HepG2 (cell line): ENCODE data around the gene PTMA. TPM values are rescaled to one million over a fixed set of nuclear protein-coding genes. Genes with fewer than 3 reads are reported as not detected.

ENCODE experiments used
- ATAC-seq: fragments of 200-7000 bp; cut with Tn5 transposase; 3 replicates; pipeline ENCODE4 v1.9.1; 2020; ENCODE audit warnings: mild to moderate bottlenecking, moderate library complexity
- BruUV-seq: library from RNA; stranded (reverse); fragments of 400-500 nt; replicated peaks from 2 replicates; lab custom pipeline; 2021; lab: Mats Ljungman, UMichigan
- CTCF ChIA-PET: fragments of 300-600 bp; formaldehyde crosslinking; extraction: SDS; loops from one replicate; lab custom pipeline; 2021; ENCODE audit warnings: low total read pairs, inconsistent platforms, low intra/inter-chr PET ratio; lab: Yijun Ruan, JAX
- POLR2A ChIA-PET: fragments of 350-600 bp; sonication (Branson Sonifier 250); formaldehyde crosslinking; loops from one replicate; lab custom pipeline; 2020; ENCODE audit warnings: antibody characterized with exemption, inconsistent platforms; lab: Yijun Ruan, JAX
- DNase-seq: peaks from one replicate; pipeline ENCODE4 v3.0.0-alpha.2; 2015; ENCODE audit warnings: low spot score
- FAIRE-seq: peaks from 3 replicates; lab custom pipeline; 2011; peaks lifted over from hg19 to GRCh38; lab: Jason Lieb, UNC
- H2AFZ ChIP-seq: one replicate; pipeline ENCODE4 v1.6.1; 2011; ENCODE audit warnings: low read length, inconsistent platforms
- H3K27ac ChIP-seq: fragments of 300-600 bp; 3 replicates; pipeline ENCODE4 v1.8.0; 2011; ENCODE audit warnings: mixed run types, mild to moderate bottlenecking, mixed read lengths, low read length, inconsistent platforms; ENCODE audit not compliant: insufficient read depth; ENCODE audit errors: extremely low read length
- H3K27me3 ChIP-seq, 2 experiments: fragments of 200-600 bp in 1 of 2; 2 replicates in 1 of 2; 3 replicates in 1 of 2; pipeline versions ENCODE4 v1.6.0 to v1.8.0; 2011; ENCODE audit warnings: low read length in 2 of 2, mild to moderate bottlenecking in 2 of 2, moderate library complexity in 2 of 2, inconsistent platforms in 1 of 2; ENCODE audit not compliant: insufficient read depth in 2 of 2, control insufficient read depth in 1 of 2
- H3K36me3 ChIP-seq, 2 experiments: fragments of 200-600 bp in 1 of 2; replicated peaks in 1 of 2; 2 replicates in 1 of 2; 3 replicates in 1 of 2; pipeline versions ENCODE4 v1.5.1 to v1.8.0; 2011; ENCODE audit warnings: low read length in 2 of 2, inconsistent platforms in 1 of 2; ENCODE audit not compliant: insufficient read depth in 2 of 2, control insufficient read depth in 1 of 2
- H3K4me1 ChIP-seq: 2 replicates; pipeline ENCODE4 v1.5.1; 2012; ENCODE audit warnings: low read length, inconsistent platforms; ENCODE audit not compliant: insufficient read depth
- H3K4me2 ChIP-seq: 2 replicates; pipeline ENCODE4 v1.6.0; 2011; ENCODE audit warnings: low read depth, low read length, inconsistent platforms
- H3K4me3 ChIP-seq, 3 experiments: fragments of 200-600 bp in 1 of 3; sonication (generic), shearing (Covaris generic) in 1 of 3; replicated peaks in 1 of 3; 2 replicates each; pipeline ENCODE4 v1.5.1; 2011 to 2016; ENCODE audit warnings: low read length in 3 of 3, inconsistent platforms in 2 of 3, low read depth in 2 of 3, mild to moderate bottlenecking in 2 of 3, control low read depth in 1 of 3, mixed read lengths in 1 of 3; ENCODE audit not compliant: insufficient read depth in 1 of 3
- H3K79me2 ChIP-seq: one replicate; pipeline ENCODE4 v1.6.1; 2011; ENCODE audit warnings: low read length, inconsistent platforms; ENCODE audit not compliant: insufficient read depth
- H3K9ac ChIP-seq: 2 replicates; pipeline ENCODE4 v1.6.0; 2011; ENCODE audit warnings: mild to moderate bottlenecking, low read depth, low read length, inconsistent platforms; ENCODE audit not compliant: insufficient read depth
- H3K9me3 ChIP-seq: 2 replicates; pipeline ENCODE4 v1.5.1; 2012; ENCODE audit warnings: mild to moderate bottlenecking, low read length
- H4K20me1 ChIP-seq: 2 replicates; pipeline ENCODE4 v1.6.0; 2011; ENCODE audit warnings: inconsistent platforms, mild to moderate bottlenecking, low read length, moderate library complexity; ENCODE audit not compliant: insufficient read depth
- CBX2 ChIP-seq, 2 experiments: fragments of 200-600 bp in 1 of 2; sonication (generic); formaldehyde crosslinking in 1 of 2; IDR thresholded peaks; 2 replicates each; pipeline versions ENCODE4 v1.7.0 to v1.8.1; 2018 to 2022; ENCODE audit warnings: low read depth in 2 of 2, low read length in 1 of 2, mild to moderate bottlenecking in 1 of 2, missing genetic modification reagents in 1 of 2
- CBX5 ChIP-seq: sonication (generic); formaldehyde crosslinking; IDR thresholded peaks from 2 replicates; pipeline ENCODE4 v1.4.0; 2020; ENCODE audit warnings: missing genetic modification reagents, borderline replicate concordance
- ELF4 ChIP-seq: sonication (generic); formaldehyde crosslinking; IDR thresholded peaks from 2 replicates; pipeline ENCODE4 v1.5.0; 2020; ENCODE audit warnings: missing genetic modification reagents, mild to moderate bottlenecking, moderate library complexity, borderline replicate concordance
- ETV6 ChIP-seq: sonication (generic); formaldehyde crosslinking; conservative IDR thresholded peaks from 2 replicates; pipeline ENCODE4 v1.4.0; 2020; ENCODE audit warnings: missing genetic modification reagents
- FOSL2 ChIP-seq: sonication (generic); formaldehyde crosslinking; IDR thresholded peaks from 2 replicates; pipeline ENCODE4 v1.4.0; 2020; ENCODE audit warnings: missing genetic modification reagents
- GATAD1 ChIP-seq: IDR thresholded peaks from 2 replicates; pipeline ENCODE4 v1.6.1; 2016; ENCODE audit warnings: missing genetic modification reagents, missing compliant biosample characterization
- HNRNPLL ChIP-seq: fragments of 200-400 bp; formaldehyde crosslinking; IDR thresholded peaks from 2 replicates; pipeline ENCODE4 v1.6.1; 2017; ENCODE audit warnings: mild to moderate bottlenecking, low read depth, low read length; ENCODE audit not compliant: poor library complexity, severe bottlenecking
- KAT2B ChIP-seq: fragments of 150-350 bp; IDR thresholded peaks from 2 replicates; pipeline ENCODE4 v1.6.1; 2014; ENCODE audit warnings: low read depth, low read length, borderline replicate concordance
- MIXL1 ChIP-seq: IDR thresholded peaks from 2 replicates; pipeline ENCODE4 v1.6.1; 2016
- NCOA2 ChIP-seq: sonication (generic); formaldehyde crosslinking; IDR thresholded peaks from 2 replicates; pipeline ENCODE4 v1.8.0; 2022; ENCODE audit warnings: inconsistent platforms
- NCOR1 ChIP-seq: fragments of 200-600 bp; sonication (generic); IDR thresholded peaks from 2 replicates; pipeline ENCODE4 v1.7.0; 2017; ENCODE audit warnings: antibody characterized with exemption, low read length, borderline replicate concordance
- RAD21 ChIP-seq: fragments of 450-650 bp; formaldehyde crosslinking; IDR thresholded peaks from 2 replicates; pipeline ENCODE4 v1.5.0; 2020; ENCODE audit warnings: mild to moderate bottlenecking
- RXRA ChIP-seq: sonication (generic); formaldehyde crosslinking; IDR thresholded peaks from 2 replicates; pipeline ENCODE4 v1.5.1; 2020; ENCODE audit warnings: missing genetic modification reagents
- SALL1 ChIP-seq: sonication (generic); formaldehyde crosslinking; IDR thresholded peaks from 2 replicates; pipeline ENCODE4 v1.8.0; 2022; ENCODE audit warnings: mild to moderate bottlenecking, missing genetic modification reagents
- SIX1 ChIP-seq: sonication (generic); formaldehyde crosslinking; IDR thresholded peaks from 2 replicates; pipeline ENCODE4 v1.4.0; 2020; ENCODE audit warnings: missing genetic modification reagents, borderline replicate concordance
- SMC3 ChIP-seq: IDR thresholded peaks from 2 replicates; pipeline ENCODE4 v1.6.1; 2011; ENCODE audit warnings: low read length, improper control_type of control experiment
- SRSF1 ChIP-seq: fragments of 200-400 bp; formaldehyde crosslinking; optimal IDR thresholded peaks from 2 replicates; pipeline ENCODE3; 2017; ENCODE audit warnings: mild to moderate bottlenecking, low read depth, low read length, moderate library complexity
- TAF1 ChIP-seq: sonication (generic); formaldehyde crosslinking; IDR thresholded peaks from 2 replicates; pipeline ENCODE4 v1.4.0; 2020; ENCODE audit warnings: missing genetic modification reagents
- YY1 ChIP-seq: IDR thresholded peaks from 2 replicates; pipeline ENCODE4 v1.6.1; 2011; ENCODE audit warnings: low read length, low read depth, moderate library complexity, mild to moderate bottlenecking; ENCODE audit not compliant: insufficient read depth, insufficient replicate concordance
- ZNF274 ChIP-seq: sonication (generic); formaldehyde crosslinking; IDR thresholded peaks from 2 replicates; pipeline ENCODE4 v1.5.1; 2020; ENCODE audit warnings: mild to moderate bottlenecking, missing genetic modification reagents
- ZNF546 ChIP-seq: sonication (generic); formaldehyde crosslinking; conservative IDR thresholded peaks from 2 replicates; pipeline ENCODE4 v1.8.1; 2023; ENCODE audit warnings: mild to moderate bottlenecking, missing genetic modification reagents
- ZNF552 ChIP-seq: sonication (generic); formaldehyde crosslinking; IDR thresholded peaks from 2 replicates; pipeline ENCODE4 v1.9.0; 2022; ENCODE audit warnings: missing genetic modification reagents, mild to moderate bottlenecking, borderline replicate concordance
- ZNF674 ChIP-seq: sonication (generic); formaldehyde crosslinking; IDR thresholded peaks from 2 replicates; pipeline ENCODE4 v1.5.0; 2020; ENCODE audit warnings: low read depth, mild to moderate bottlenecking, missing genetic modification reagents
- ZNF841 ChIP-seq: sonication (generic); formaldehyde crosslinking; IDR thresholded peaks from 2 replicates; pipeline ENCODE4 v1.8.1; 2023; ENCODE audit warnings: missing genetic modification reagents, borderline replicate concordance
- WGBS: methylation state at CpG from one replicate; pipeline ENCODE4 v1.1.6; 2017; ENCODE audit warnings: low lambda C conversion rate; 5-methylcytosine and 5-hydroxymethylcytosine counted together
- in situ Hi-C: cut with HindIII; loops from 2 replicates; pipeline ENCODE4 v1.10.0; 2017; ENCODE audit warnings: low pct_unique_long_range_greater_than_20kb; ENCODE audit not compliant: extremely low pct_ligation_motif_present
- intact Hi-C: fragments of 100-400 bp; cut with micrococcal nuclease; formaldehyde crosslinking; loops from one replicate; pipeline ENCODE4 v1.10.0; 2022; ENCODE audit not compliant: unreplicated experiment
- polyA plus RNA-seq, 8 experiments: library from polyadenylated mRNA; depleted of rRNA in 3 of 8; stranded (reverse) in 7 of 8; unstranded in 1 of 8; fragments of >200 nt; fragmentation: Illumina TruSeq in 4 of 8; extraction: Trizol in 4 of 8; gene quantifications; 2 replicates each; pipeline versions ENCODE4 v1.2.1 to v1.2.3, GENCODE V29; 2011 to 2016; ENCODE audit warnings: low read depth in 4 of 8, missing spikeins in 1 of 8, mixed read lengths in 1 of 8; ENCODE audit not compliant: insufficient read depth in 1 of 8
- total RNA-seq, 5 experiments: library from RNA; depleted of rRNA; stranded (reverse); fragments of >200 nt; fragmentation: Illumina TruSeq; extraction: Trizol; gene quantifications; 2 replicates each; pipeline ENCODE4 v1.2.3, GENCODE V29; 2016; ENCODE audit warnings: low read depth in 1 of 5
- TF ChIP-seq, protein P1 (sequence below): sonication (generic); formaldehyde crosslinking; IDR thresholded peaks from 2 replicates; pipeline ENCODE4 v1.4.0; 2020; ENCODE audit warnings: mild to moderate bottlenecking, missing genetic modification reagents
- TF ChIP-seq, protein P2 (sequence below): sonication (generic); formaldehyde crosslinking; IDR thresholded peaks from 2 replicates; pipeline ENCODE4 v1.4.0; 2020; ENCODE audit warnings: mild to moderate bottlenecking, missing genetic modification reagents

PTMA gene
- total and polyA plus RNA-seq, 2 of the 13 experiments (the other 11 are each of a cell fraction or from before 2014, with no cell fraction given) = 190 to 1,086 TPM

DNA sequence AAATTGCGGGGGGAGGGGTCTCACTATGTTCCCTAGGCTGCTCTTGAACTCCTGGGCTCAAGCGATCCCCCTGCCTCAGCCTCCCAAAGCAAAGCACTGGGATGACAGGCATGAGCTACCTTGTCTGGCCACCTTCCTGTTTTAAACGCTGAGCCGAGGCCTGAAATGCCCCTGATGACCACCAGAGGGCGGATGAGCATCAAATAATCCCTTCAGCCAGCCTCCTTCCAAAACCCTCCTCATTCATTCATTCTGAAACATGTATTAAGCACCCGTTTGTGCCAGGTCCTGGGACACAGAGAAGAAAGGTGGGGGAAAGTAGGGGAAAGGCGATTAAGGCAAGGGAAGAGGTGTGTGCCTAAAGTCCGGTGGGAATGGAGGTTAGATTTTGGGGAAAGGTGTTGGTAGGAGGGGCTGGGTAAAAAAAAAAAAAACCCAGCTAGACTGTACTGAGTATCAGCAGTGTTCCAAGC lies 30.7 kb upstream of the PTMA start:
- Histone ChIP-seq H3K36me3 (no peaks in the 10 kb centered on the region), H3K9ac (no peak overlapping the region), H3K79me2 (no peaks in the 10 kb centered on the region), H3K4me2 (peak overlapping the region; percentile 56), H3K27me3 (peaks cover 0 to 4% of the 10 kb centered on the region in 2 experiments; a peak in 1 of 5 replicates), H3K9me3 (no peaks in the 10 kb centered on the region), H3K4me3 (no peak overlapping the region), H3K27ac (no peak overlapping the region), H2AFZ (no peak overlapping the region), H3K4me1 (peaks cover 70% of the 10 kb centered on the region), H4K20me1 (no peaks in the 10 kb centered on the region)
- CTCF ChIA-PET = interaction anchor here (0.6 to 2.7 kb wide), 8 partner anchors 29 to 99 kb away, joined by 3 to 82 read pairs (median 6); partner anchors contain the start of gene PTMA
- POLR2A ChIA-PET = interaction anchor here (0.6 to 2.2 kb wide), 11 partner anchors 11 to 119 kb away, joined by 3 to 26 read pairs (median 5); partner anchors contain the start of genes PDE6D and PTMA
- BruUV-seq = no TSS peak
- intact Hi-C loops (loop anchor here (1.0 to 2.0 kb wide), 3 partner anchors 29 to 109 kb away; partner anchors contain the start of gene COPS7B), in situ Hi-C loops (loop anchor here (5.0 kb wide), 1 partner anchor 35 kb away; no protein-coding TSS in a partner anchor)
- under 1% methylated on average over 8 of the region's 8 CpGs for WGBS
- DNase-seq (peak; percentile 83), ATAC-seq (no peak), FAIRE-seq (peak; percentile 91)
- TF ChIP-seq, protein P1, sequence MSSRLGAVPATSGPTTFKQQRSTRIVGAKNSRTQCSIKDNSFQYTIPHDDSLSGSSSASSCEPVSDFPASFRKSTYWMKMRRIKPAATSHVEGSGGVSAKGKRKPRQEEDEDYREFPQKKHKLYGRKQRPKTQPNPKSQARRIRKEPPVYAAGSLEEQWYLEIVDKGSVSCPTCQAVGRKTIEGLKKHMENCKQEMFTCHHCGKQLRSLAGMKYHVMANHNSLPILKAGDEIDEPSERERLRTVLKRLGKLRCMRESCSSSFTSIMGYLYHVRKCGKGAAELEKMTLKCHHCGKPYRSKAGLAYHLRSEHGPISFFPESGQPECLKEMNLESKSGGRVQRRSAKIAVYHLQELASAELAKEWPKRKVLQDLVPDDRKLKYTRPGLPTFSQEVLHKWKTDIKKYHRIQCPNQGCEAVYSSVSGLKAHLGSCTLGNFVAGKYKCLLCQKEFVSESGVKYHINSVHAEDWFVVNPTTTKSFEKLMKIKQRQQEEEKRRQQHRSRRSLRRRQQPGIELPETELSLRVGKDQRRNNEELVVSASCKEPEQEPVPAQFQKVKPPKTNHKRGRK (CRISPR knock-in tag) = no peak
- TF ChIP-seq SMC3 = peak; percentile 99
- no peak for TF ChIP-seq ZNF546 (CRISPR knock-in tag)
- TF ChIP-seq ZNF274 = no peak
- no peak for TF ChIP-seq ELF4
- no peak for TF ChIP-seq TAF1 (CRISPR knock-in tag)
- no peak for TF ChIP-seq NCOA2 (CRISPR knock-in tag)
- TF ChIP-seq FOSL2 (CRISPR knock-in tag) = peak; percentile 30; the same call in 1 of the 2 replicates
- peak; percentile 37; the same call in 1 of the 2 replicates for TF ChIP-seq SALL1
- TF ChIP-seq SRSF1 = no peak
- peak; percentile 41; the same call in 1 of the 2 replicates for TF ChIP-seq GATAD1
- TF ChIP-seq CBX5 (CRISPR knock-in tag) = peak; percentile 42; the same call in 1 of the 2 replicates
- no peak for TF ChIP-seq KAT2B
- TF ChIP-seq ZNF674 = no peak
- TF ChIP-seq ZNF841 (CRISPR knock-in tag) = no peak
- TF ChIP-seq NCOR1 = no peak
- TF ChIP-seq, protein P2, sequence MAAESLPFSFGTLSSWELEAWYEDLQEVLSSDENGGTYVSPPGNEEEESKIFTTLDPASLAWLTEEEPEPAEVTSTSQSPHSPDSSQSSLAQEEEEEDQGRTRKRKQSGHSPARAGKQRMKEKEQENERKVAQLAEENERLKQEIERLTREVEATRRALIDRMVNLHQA = no peak
- peak; percentile 11 for TF ChIP-seq YY1
- TF ChIP-seq MIXL1 (CRISPR knock-in tag) = peak; percentile 62; the same call in 1 of the 2 replicates
- no peak for TF ChIP-seq ETV6 (CRISPR knock-in tag)
- TF ChIP-seq SIX1 (CRISPR knock-in tag) = no peak
- no peak for TF ChIP-seq ZNF552
- no peak for TF ChIP-seq HNRNPLL
- TF ChIP-seq CBX2 (IDR thresholded peaks at IDR 0.05; ENCODE audit: low read depth, low read length) = no peak
- TF ChIP-seq CBX2 (CRISPR knock-in tag; IDR thresholded peaks at IDR 0.05; ENCODE audit: low read depth) = no peak
- TF ChIP-seq RXRA (CRISPR knock-in tag) = no peak
- peak; percentile 87 for TF ChIP-seq RAD21
